GM18870 (cell line): ENCODE data around the gene ADRA2C.

Source experiments
- ATAC-seq: cut with Tn5 transposase; IDR thresholded peaks from one replicate; pipeline ENCODE4 v1.9.1; 2021; ENCODE audit warnings: moderate library complexity; ENCODE audit not compliant: unreplicated experiment

The ADRA2C gene

GRCh38 chr4:3775005-3775404 lies 8.8 kb downstream of the ADRA2C start:
- no peak for ATAC-seq

GRCh38 chr4:3775576-3775975 lies 9.4 kb downstream of the ADRA2C start:
- no peak for ATAC-seq

GRCh38 chr4:3776166-3777032 lies 10.2 kb downstream of the ADRA2C start:
- no peak for ATAC-seq

GRCh38 chr4:3777033-3777390 lies 10.8 kb downstream of the ADRA2C start:
- ATAC-seq: no peak

GRCh38 chr4:3777669-3778068 lies 11.5 kb downstream of the ADRA2C start:
- ATAC-seq: no peak

GRCh38 chr4:3779509-3779908 lies 13.3 kb downstream of the ADRA2C start:
- ATAC-seq: no peak

GRCh38 chr4:3780347-3781171 lies 14.4 kb downstream of the ADRA2C start:
- ATAC-seq: no peak

GRCh38 chr4:3781193-3781886 lies 15.2 kb downstream of the ADRA2C start:
- no peak for ATAC-seq

GRCh38 chr4:3781997-3782930 lies 16.1 kb downstream of the ADRA2C start:
- no peak for ATAC-seq

- ATAC-seq: no peak
Measured at GRCh38 chr4:3783693-3784306, 17.6 kb downstream of the ADRA2C start.

GRCh38 chr4:3784454-3785291 lies 18.5 kb downstream of the ADRA2C start:
- ATAC-seq: no peak

GRCh38 chr4:3785292-3785565 lies 19.0 kb downstream of the ADRA2C start:
- no peak for ATAC-seq

- no peak for ATAC-seq
Measured at GRCh38 chr4:3786196-3786869, 20.1 kb downstream of the ADRA2C start.

- no peak for ATAC-seq
Measured at GRCh38 chr4:3787489-3788365, 21.5 kb downstream of the ADRA2C start.

- no peak for ATAC-seq
Measured at GRCh38 chr4:3788366-3788660, 22.1 kb downstream of the ADRA2C start.

- no peak for ATAC-seq
Measured at GRCh38 chr4:3789587-3789986, 23.4 kb downstream of the ADRA2C start.

- no peak for ATAC-seq
Measured at GRCh38 chr4:3790006-3790561, 23.9 kb downstream of the ADRA2C start.

- no peak for ATAC-seq
Measured at GRCh38 chr4:3791256-3791655, 25.1 kb downstream of the ADRA2C start.
